Measurements from ENCODE around the gene SULT1C2. TPM values are rescaled to one million over a fixed set of nuclear protein-coding genes. Genes with fewer than 3 reads are reported as not detected.

The SULT1C2 gene
- total and polyA plus RNA-seq, 10 of the 15 experiments (the other 5 are each of a cell fraction or from before 2014, with no cell fraction given): 0.03 to 0.07 (median 0.04) TPM; not detected in 7

- TF ChIP-seq, protein P1, sequence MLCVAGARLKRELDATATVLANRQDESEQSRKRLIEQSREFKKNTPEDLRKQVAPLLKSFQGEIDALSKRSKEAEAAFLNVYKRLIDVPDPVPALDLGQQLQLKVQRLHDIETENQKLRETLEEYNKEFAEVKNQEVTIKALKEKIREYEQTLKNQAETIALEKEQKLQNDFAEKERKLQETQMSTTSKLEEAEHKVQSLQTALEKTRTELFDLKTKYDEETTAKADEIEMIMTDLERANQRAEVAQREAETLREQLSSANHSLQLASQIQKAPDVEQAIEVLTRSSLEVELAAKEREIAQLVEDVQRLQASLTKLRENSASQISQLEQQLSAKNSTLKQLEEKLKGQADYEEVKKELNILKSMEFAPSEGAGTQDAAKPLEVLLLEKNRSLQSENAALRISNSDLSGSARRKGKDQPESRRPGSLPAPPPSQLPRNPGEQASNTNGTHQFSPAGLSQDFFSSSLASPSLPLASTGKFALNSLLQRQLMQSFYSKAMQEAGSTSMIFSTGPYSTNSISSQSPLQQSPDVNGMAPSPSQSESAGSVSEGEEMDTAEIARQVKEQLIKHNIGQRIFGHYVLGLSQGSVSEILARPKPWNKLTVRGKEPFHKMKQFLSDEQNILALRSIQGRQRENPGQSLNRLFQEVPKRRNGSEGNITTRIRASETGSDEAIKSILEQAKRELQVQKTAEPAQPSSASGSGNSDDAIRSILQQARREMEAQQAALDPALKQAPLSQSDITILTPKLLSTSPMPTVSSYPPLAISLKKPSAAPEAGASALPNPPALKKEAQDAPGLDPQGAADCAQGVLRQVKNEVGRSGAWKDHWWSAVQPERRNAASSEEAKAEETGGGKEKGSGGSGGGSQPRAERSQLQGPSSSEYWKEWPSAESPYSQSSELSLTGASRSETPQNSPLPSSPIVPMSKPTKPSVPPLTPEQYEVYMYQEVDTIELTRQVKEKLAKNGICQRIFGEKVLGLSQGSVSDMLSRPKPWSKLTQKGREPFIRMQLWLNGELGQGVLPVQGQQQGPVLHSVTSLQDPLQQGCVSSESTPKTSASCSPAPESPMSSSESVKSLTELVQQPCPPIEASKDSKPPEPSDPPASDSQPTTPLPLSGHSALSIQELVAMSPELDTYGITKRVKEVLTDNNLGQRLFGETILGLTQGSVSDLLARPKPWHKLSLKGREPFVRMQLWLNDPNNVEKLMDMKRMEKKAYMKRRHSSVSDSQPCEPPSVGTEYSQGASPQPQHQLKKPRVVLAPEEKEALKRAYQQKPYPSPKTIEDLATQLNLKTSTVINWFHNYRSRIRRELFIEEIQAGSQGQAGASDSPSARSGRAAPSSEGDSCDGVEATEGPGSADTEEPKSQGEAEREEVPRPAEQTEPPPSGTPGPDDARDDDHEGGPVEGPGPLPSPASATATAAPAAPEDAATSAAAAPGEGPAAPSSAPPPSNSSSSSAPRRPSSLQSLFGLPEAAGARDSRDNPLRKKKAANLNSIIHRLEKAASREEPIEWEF (IDR thresholded peaks at IDR 0.05; ENCODE audit: insufficient replicate concordance, low read depth, low read length): no peak
These were observed 58.1 kb downstream of the SULT1C2 start (continued) for GRCh38 chr2:108346827-108347226.

DNA sequence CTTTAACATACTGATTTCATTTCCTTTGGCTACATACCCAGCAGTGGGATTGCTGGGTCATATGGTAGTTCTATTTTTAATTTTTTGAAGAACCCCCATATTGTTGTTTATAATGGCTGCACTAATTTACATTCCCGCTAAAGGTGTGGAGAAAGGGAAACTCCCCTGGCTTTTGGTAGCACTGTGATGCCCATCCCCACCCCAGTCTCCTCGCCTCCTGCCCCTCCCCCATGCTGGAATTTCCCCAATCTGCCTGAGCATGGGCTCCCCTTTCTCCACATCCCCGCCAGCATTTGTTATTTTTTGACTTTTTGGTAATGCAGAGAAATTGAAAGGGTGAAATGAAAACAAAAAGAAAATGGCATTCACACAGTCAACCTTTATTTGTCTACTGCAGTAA lies 59.1 kb downstream of the SULT1C2 start:
- ChIA-PET POLR2A (no interaction called here), CTCF (no interaction called here), RAD21 (ENCODE audit: unreplicated experiment) (no interaction called here), SMC1A (ENCODE audit: uncharacterized antibody, unreplicated experiment) (no interaction called here)
- Histone ChIP-seq H3K27ac (ENCODE audit: control insufficient read depth, insufficient read depth) (no peak overlapping the region), H3K36me3 (ENCODE audit: control insufficient read depth in 2 of 2, insufficient read depth in 2 of 2, low read length in 1 of 2) (no peaks in the 10 kb centered on the region), H3K4me1 (ENCODE audit: control insufficient read depth, insufficient read depth, low read length) (no peaks in the 10 kb centered on the region), H3K4me3 (no peak overlapping the region), H2AFZ (ENCODE audit: control insufficient read depth, low read depth, low read length) (no peak overlapping the region), H4K20me1 (ENCODE audit: control insufficient read depth, insufficient read depth) (no peaks in the 10 kb centered on the region), H3K79me2 (ENCODE audit: control insufficient read depth, insufficient read depth, low read length) (no peaks in the 10 kb centered on the region), H3K27me3 (replicated peaks in 1 of 2; ENCODE audit: control insufficient read depth in 2 of 2, insufficient read depth in 2 of 2, low read length in 1 of 2) (peaks cover 0 to 7% of the 10 kb centered on the region in 2 experiments; a peak in 1 of 4 replicates), H3K9me3 (replicated peaks; ENCODE audit: control insufficient read depth, insufficient read depth, low read length) (no peaks in the 10 kb centered on the region), H3K4me2 (ENCODE audit: control insufficient read depth, insufficient read depth) (no peak overlapping the region), H3K9ac (ENCODE audit: control insufficient read depth, insufficient read depth, low read length) (no peak overlapping the region)
- WGBS (ENCODE audit: insufficient coverage, insufficient replicate concordance, low lambda C conversion rate, missing lambda C conversion rate): 24% methylated on average over 3 of the region's 3 CpGs
- in situ Hi-C loops (cut with MboI): no loop called here
- ATAC-seq (no peak), DNase-seq (ENCODE audit: low read depth, low spot score) (no peak), FAIRE-seq (no peak)
- no TSS peak for BruUV-seq (replicated peaks)
- intact Hi-C loops (cut with micrococcal nuclease; ENCODE audit: unreplicated experiment): no loop called here
- TF ChIP-seq KAT2A (conservative IDR thresholded peaks at IDR 0.05; ENCODE audit: control insufficient read depth, low read depth, low read length) (no peak), BCLAF1 (IDR thresholded peaks at IDR 0.05) (no peak), RUNX3 (IDR thresholded peaks at IDR 0.05; ENCODE audit: low read length) (no peak), ZNF384 (IDR thresholded peaks at IDR 0.05; ENCODE audit: borderline replicate concordance, low read depth, low read length) (no peak)
- TF ChIP-seq, protein P2, sequence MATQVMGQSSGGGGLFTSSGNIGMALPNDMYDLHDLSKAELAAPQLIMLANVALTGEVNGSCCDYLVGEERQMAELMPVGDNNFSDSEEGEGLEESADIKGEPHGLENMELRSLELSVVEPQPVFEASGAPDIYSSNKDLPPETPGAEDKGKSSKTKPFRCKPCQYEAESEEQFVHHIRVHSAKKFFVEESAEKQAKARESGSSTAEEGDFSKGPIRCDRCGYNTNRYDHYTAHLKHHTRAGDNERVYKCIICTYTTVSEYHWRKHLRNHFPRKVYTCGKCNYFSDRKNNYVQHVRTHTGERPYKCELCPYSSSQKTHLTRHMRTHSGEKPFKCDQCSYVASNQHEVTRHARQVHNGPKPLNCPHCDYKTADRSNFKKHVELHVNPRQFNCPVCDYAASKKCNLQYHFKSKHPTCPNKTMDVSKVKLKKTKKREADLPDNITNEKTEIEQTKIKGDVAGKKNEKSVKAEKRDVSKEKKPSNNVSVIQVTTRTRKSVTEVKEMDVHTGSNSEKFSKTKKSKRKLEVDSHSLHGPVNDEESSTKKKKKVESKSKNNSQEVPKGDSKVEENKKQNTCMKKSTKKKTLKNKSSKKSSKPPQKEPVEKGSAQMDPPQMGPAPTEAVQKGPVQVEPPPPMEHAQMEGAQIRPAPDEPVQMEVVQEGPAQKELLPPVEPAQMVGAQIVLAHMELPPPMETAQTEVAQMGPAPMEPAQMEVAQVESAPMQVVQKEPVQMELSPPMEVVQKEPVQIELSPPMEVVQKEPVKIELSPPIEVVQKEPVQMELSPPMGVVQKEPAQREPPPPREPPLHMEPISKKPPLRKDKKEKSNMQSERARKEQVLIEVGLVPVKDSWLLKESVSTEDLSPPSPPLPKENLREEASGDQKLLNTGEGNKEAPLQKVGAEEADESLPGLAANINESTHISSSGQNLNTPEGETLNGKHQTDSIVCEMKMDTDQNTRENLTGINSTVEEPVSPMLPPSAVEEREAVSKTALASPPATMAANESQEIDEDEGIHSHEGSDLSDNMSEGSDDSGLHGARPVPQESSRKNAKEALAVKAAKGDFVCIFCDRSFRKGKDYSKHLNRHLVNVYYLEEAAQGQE (IDR thresholded peaks at IDR 0.05; ENCODE audit: low read depth, low read length): no peak
